SK-N-MC (cell line): ENCODE measurements around the gene USP3.

ENCODE experiments used
- EZH2 ChIP-seq: fragments of 200-600 bp; sonication (generic); IDR thresholded peaks from one replicate; pipeline ENCODE4 v1.6.1; 2017; ENCODE audit warnings: antibody characterized with exemption
- POLR2AphosphoS5 ChIP-seq: IDR thresholded peaks from 2 replicates; pipeline ENCODE4 v1.6.1; 2012; ENCODE audit warnings: mild to moderate bottlenecking, low read depth, low read length, borderline replicate concordance

DNA sequence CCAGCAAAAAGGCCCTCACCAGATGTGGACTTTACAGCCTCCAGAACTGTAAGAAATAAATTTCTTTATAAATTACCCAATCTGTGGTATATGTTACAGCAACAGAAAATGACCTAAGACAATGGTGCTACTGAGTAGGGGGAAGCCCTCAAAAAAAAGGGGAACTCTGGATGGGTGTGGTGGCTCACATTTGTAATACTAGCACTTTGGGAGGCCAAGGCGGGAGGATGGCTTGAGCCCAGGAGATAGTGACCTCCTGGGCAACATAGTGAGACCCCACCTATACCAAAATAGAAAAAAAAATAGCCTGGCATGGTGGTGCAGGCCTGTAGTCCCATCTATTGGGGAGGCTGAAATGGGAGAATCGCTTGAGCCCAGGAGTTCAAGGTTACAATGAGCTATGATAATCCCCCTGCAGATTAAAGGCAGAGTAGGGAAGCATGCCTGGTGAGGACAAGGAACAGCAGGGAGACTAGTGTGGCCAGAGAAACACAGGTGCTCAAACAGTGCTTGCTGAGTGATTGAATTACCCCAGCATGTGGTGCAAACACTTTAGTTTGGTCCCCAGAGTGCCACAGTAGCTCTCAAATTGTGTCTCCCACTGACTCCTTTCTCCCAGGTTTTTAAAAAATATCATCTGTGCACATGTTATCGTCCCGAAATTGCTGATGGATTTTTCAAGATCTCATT, 13.9 kb upstream of the USP3 start:
- no peak for TF ChIP-seq POLR2AphosphoS5
- TF ChIP-seq EZH2, result no peak
